Endothelial cell of umbilical vein (primary cell): ENCODE data around the gene SLC9A9. TPM values are rescaled to one million over a fixed set of nuclear protein-coding genes. Genes with fewer than 3 reads are reported as not detected.

Experiments
- BruUV-seq: library from RNA; stranded (reverse); fragments of 400-500 nt; replicated peaks from 2 replicates; lab custom pipeline; 2021; lab: Mats Ljungman, UMichigan
- CTCF ChIA-PET: fragments of 300-600, 350-600 bp; sonication (Branson Sonifier 250); formaldehyde crosslinking; loops from one replicate; lab custom pipeline; 2021; ENCODE audit warnings: antibody characterized with exemption, inconsistent platforms; lab: Charles Lee
- POLR2A ChIA-PET: fragments of 300-600, 350-600 bp; sonication (Branson Sonifier 250); formaldehyde crosslinking; loops from one replicate; lab custom pipeline; 2021; ENCODE audit warnings: antibody characterized with exemption, inconsistent platforms; lab: Charles Lee
- DNase-seq: peaks from one replicate; pipeline ENCODE4 v3.0.0-alpha.2; 2011; ENCODE audit warnings: low read depth, low spot score
- FAIRE-seq: peaks from 2 replicates; lab custom pipeline; 2011; peaks lifted over from hg19 to GRCh38; lab: Jason Lieb, UNC
- H2AFZ ChIP-seq: 2 replicates; pipeline ENCODE4 v1.6.0; 2012; ENCODE audit warnings: low read depth, low read length, control low read depth, inconsistent platforms
- H3K27ac ChIP-seq: 2 replicates; pipeline ENCODE4 v1.5.1; 2011; ENCODE audit warnings: low read depth, mild to moderate bottlenecking, control low read depth, low read length, moderate library complexity; ENCODE audit not compliant: insufficient read depth
- H3K27me3 ChIP-seq, 2 experiments: 2 replicates each; pipeline versions ENCODE4 v1.6.0 to v1.6.1; 2011; ENCODE audit warnings: low read length in 2 of 2, mixed read lengths in 1 of 2; ENCODE audit not compliant: control insufficient read depth in 2 of 2, insufficient read depth in 2 of 2
- H3K36me3 ChIP-seq, 2 experiments: 2 replicates in 1 of 2; 3 replicates in 1 of 2; pipeline ENCODE4 v1.5.1; 2011; ENCODE audit warnings: low read length in 2 of 2, mild to moderate bottlenecking in 1 of 2, moderate library complexity in 1 of 2; ENCODE audit not compliant: control insufficient read depth in 2 of 2, insufficient read depth in 2 of 2; ENCODE audit errors: extremely low read depth in 1 of 2
- H3K4me1 ChIP-seq: 3 replicates; pipeline ENCODE4 v1.5.1; 2011; ENCODE audit warnings: mild to moderate bottlenecking, low read length; ENCODE audit not compliant: control insufficient read depth, insufficient read depth; ENCODE audit errors: extremely low read depth
- H3K4me2 ChIP-seq: 2 replicates; pipeline ENCODE4 v1.6.1; 2011; ENCODE audit warnings: low read length, control low read depth, mixed read lengths; ENCODE audit not compliant: insufficient read depth
- H3K4me3 ChIP-seq, 3 experiments: fragments of 200-600 bp in 1 of 3; sonication (generic), shearing (Covaris generic) in 1 of 3; replicated peaks in 1 of 3; 2 replicates each; pipeline ENCODE4 v1.5.1; 2011 to 2016; ENCODE audit warnings: control low read depth in 3 of 3, low read length in 3 of 3, mild to moderate bottlenecking in 2 of 3, inconsistent platforms in 1 of 3, low read depth in 1 of 3, moderate library complexity in 1 of 3; ENCODE audit not compliant: insufficient read depth in 1 of 3
- H3K79me2 ChIP-seq: 2 replicates; pipeline ENCODE4 v1.6.0; 2012; ENCODE audit warnings: low read length, inconsistent platforms; ENCODE audit not compliant: control insufficient read depth, insufficient read depth
- H3K9ac ChIP-seq: replicated peaks from 2 replicates; pipeline ENCODE3; 2011; ENCODE audit warnings: low read length, control low read depth; ENCODE audit not compliant: insufficient read depth; ENCODE audit errors: extremely low read depth
- H3K9me1 ChIP-seq: replicated peaks from 3 replicates; pipeline ENCODE4 v1.6.0; 2011; ENCODE audit warnings: mild to moderate bottlenecking, low read length; ENCODE audit not compliant: control insufficient read depth, insufficient read depth; ENCODE audit errors: extremely low read depth
- H3K9me3 ChIP-seq: replicated peaks from 2 replicates; pipeline ENCODE4 v1.5.1; 2012; ENCODE audit warnings: low read length, inconsistent platforms; ENCODE audit not compliant: control insufficient read depth, insufficient read depth
- H4K20me1 ChIP-seq: replicated peaks from 2 replicates; pipeline ENCODE3; 2011; ENCODE audit warnings: mild to moderate bottlenecking, low read length; ENCODE audit not compliant: control insufficient read depth, insufficient read depth; ENCODE audit errors: extremely low read depth
- EZH2 ChIP-seq: IDR thresholded peaks from 2 replicates; pipeline ENCODE4 v1.6.1; 2012; ENCODE audit warnings: borderline replicate concordance, low read depth, mild to moderate bottlenecking, moderate library complexity, low read length, inconsistent platforms; ENCODE audit not compliant: severe bottlenecking
- FOS ChIP-seq: IDR thresholded peaks from 2 replicates; pipeline ENCODE4 v1.6.1; 2011; ENCODE audit warnings: mild to moderate bottlenecking, low read length, moderate library complexity, borderline replicate concordance; ENCODE audit not compliant: insufficient read depth
- GATA2 ChIP-seq: IDR thresholded peaks from 2 replicates; pipeline ENCODE4 v1.7.0; 2011; ENCODE audit warnings: low read depth, mild to moderate bottlenecking, moderate library complexity, mixed read lengths, low read length; ENCODE audit not compliant: insufficient read length, insufficient read depth
- JUN ChIP-seq: IDR thresholded peaks from 2 replicates; pipeline ENCODE4 v1.6.1; 2011; ENCODE audit warnings: borderline replicate concordance, low read depth; ENCODE audit not compliant: insufficient read length, insufficient read depth
- MYC ChIP-seq: IDR thresholded peaks from one replicate; pipeline ENCODE4 v1.6.1; 2011; ENCODE audit warnings: mild to moderate bottlenecking, low read depth, low read length
- POLR2A ChIP-seq: IDR thresholded peaks from 2 replicates; pipeline ENCODE4 v1.6.1; 2012; ENCODE audit warnings: low read depth, mild to moderate bottlenecking, control low read depth, low read length
- POLR2AphosphoS5 ChIP-seq: IDR thresholded peaks from 2 replicates; pipeline ENCODE4 v1.6.1; 2012; ENCODE audit warnings: low read depth, mild to moderate bottlenecking, control low read depth, low read length, moderate library complexity; ENCODE audit not compliant: insufficient read depth
- dilution Hi-C: fragments of 300-500 bp; cut with MboI; formaldehyde crosslinking; loops from one replicate; pipeline ENCODE4 v1.15.0; 2019; ENCODE audit warnings: low sequenced_read_pairs; ENCODE audit not compliant: extremely low pct_ligation_motif_present
- intact Hi-C: fragments of 100-400 bp; cut with micrococcal nuclease; formaldehyde crosslinking; loops from one replicate; pipeline ENCODE4 v1.10.0; 2022
- polyA plus RNA-seq, 4 experiments: library from polyadenylated mRNA; depleted of rRNA in 3 of 4; stranded (reverse) in 3 of 4; unstranded in 1 of 4; fragments of >200 nt; gene quantifications; 2 replicates each; pipeline versions ENCODE4 v1.2.1 to v1.2.3, GENCODE V29; 2011 to 2012; ENCODE audit warnings: missing spikeins in 1 of 4
- total RNA-seq: library from RNA; stranded (reverse); gene quantifications from 2 replicates; pipeline ENCODE4 v1.2.3, GENCODE V29; 2021
- TF ChIP-seq, protein P1 (sequence below), 2 donors: IDR thresholded peaks; 1 replicate in 1 of 2; 2 replicates in 1 of 2; pipeline ENCODE4 v1.5.1; 2011; ENCODE audit warnings: low read length in 2 of 2, mild to moderate bottlenecking in 2 of 2, moderate library complexity in 2 of 2, control low read depth in 1 of 2, inconsistent platforms in 1 of 2, low read depth in 1 of 2; ENCODE audit not compliant: insufficient read depth in 1 of 2; ENCODE audit errors: extremely low read depth in 1 of 2
- TF ChIP-seq, protein P2 (sequence below): IDR thresholded peaks from 2 replicates; pipeline ENCODE4 v1.6.1; 2011; ENCODE audit not compliant: insufficient read depth, insufficient read length

SLC9A9 gene
- total and polyA plus RNA-seq, 2 donors (not counting 3 experiments of a cell fraction or from before 2014, with no cell fraction given) = 1.5 to 1.8 TPM

DNA sequence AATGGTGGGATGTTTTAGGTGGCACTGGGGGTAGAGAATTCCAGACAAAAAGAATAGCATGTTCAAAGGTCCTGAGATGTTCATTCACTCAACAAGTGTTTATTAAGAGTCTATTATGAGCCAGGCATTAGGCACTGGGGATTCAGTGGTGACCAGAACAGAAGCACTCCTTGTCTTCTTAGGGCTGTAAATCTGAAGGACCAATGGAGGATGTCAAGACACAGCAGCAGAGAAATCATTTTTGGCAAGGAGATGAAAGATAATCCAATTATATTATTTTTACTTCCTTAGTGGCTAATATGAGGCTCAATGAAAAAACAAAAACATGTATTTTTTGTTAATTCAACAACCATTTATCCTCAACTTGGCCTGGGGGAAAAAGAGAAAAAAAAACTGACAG, 218.5 kb downstream of the SLC9A9 start:
- no peaks in the 10 kb centered on the region for H3K4me1 ChIP-seq
- DNase-seq = no peak
- no peaks in the 10 kb centered on the region for H3K79me2 ChIP-seq
- H3K27me3 ChIP-seq = no peaks in the 10 kb centered on the region
- H4K20me1 ChIP-seq = no peaks in the 10 kb centered on the region
- H2AFZ ChIP-seq = no peak overlapping the region
- H3K36me3 ChIP-seq = no peaks in the 10 kb centered on the region
- H3K9me1 ChIP-seq = no peaks in the 10 kb centered on the region
- no peaks in the 10 kb centered on the region for H3K9me3 ChIP-seq
- H3K9ac ChIP-seq = no peak overlapping the region
- no TSS peak for BruUV-seq
- no peak for FAIRE-seq
- intact Hi-C loops (no loop called here), dilution Hi-C loops (no loop called here)
- no peak overlapping the region for H3K27ac ChIP-seq
- CTCF ChIA-PET = interaction anchor here (0.7 kb wide), 1 partner anchor 44 kb away, joined by 4 read pairs; no protein-coding TSS in a partner anchor
- TF ChIP-seq, protein P1, sequence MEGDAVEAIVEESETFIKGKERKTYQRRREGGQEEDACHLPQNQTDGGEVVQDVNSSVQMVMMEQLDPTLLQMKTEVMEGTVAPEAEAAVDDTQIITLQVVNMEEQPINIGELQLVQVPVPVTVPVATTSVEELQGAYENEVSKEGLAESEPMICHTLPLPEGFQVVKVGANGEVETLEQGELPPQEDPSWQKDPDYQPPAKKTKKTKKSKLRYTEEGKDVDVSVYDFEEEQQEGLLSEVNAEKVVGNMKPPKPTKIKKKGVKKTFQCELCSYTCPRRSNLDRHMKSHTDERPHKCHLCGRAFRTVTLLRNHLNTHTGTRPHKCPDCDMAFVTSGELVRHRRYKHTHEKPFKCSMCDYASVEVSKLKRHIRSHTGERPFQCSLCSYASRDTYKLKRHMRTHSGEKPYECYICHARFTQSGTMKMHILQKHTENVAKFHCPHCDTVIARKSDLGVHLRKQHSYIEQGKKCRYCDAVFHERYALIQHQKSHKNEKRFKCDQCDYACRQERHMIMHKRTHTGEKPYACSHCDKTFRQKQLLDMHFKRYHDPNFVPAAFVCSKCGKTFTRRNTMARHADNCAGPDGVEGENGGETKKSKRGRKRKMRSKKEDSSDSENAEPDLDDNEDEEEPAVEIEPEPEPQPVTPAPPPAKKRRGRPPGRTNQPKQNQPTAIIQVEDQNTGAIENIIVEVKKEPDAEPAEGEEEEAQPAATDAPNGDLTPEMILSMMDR (IDR thresholded peaks at IDR 0.05; ENCODE audit: extremely low read depth in 1 of 2, insufficient read depth in 1 of 2, low read depth in 1 of 2, low read length in 2 of 2) = no peak
- TF ChIP-seq POLR2A = no peak
- no peak overlapping the region for H3K4me3 ChIP-seq
- POLR2A ChIA-PET = no interaction called here
- no peak overlapping the region for H3K4me2 ChIP-seq

- CTCF ChIA-PET = interaction anchor here (0.7 kb wide), 1 partner anchor 45 kb away, joined by 4 read pairs; no protein-coding TSS in a partner anchor
- Histone ChIP-seq H3K9ac (no peak overlapping the region), H3K36me3 (no peaks in the 10 kb centered on the region), H3K9me3 (no peaks in the 10 kb centered on the region), H3K4me2 (no peak overlapping the region), H3K4me1 (no peaks in the 10 kb centered on the region), H3K9me1 (no peaks in the 10 kb centered on the region), H3K27ac (no peak overlapping the region), H2AFZ (no peak overlapping the region), H3K4me3 (no peak overlapping the region), H4K20me1 (no peaks in the 10 kb centered on the region), H3K79me2 (no peaks in the 10 kb centered on the region), H3K27me3 (no peaks in the 10 kb centered on the region)
- POLR2A ChIA-PET = no interaction called here
- no TSS peak for BruUV-seq
- DNase-seq (no peak), FAIRE-seq (no peak)
- TF ChIP-seq JUN (no peak), POLR2AphosphoS5 (no peak), GATA2 (no peak), FOS (no peak), EZH2 (no peak), POLR2A (no peak), MYC (no peak)
- TF ChIP-seq, protein P1 (IDR thresholded peaks at IDR 0.05; ENCODE audit: extremely low read depth in 1 of 2, insufficient read depth in 1 of 2, low read depth in 1 of 2, low read length in 2 of 2) = no peak
- TF ChIP-seq, protein P2, sequence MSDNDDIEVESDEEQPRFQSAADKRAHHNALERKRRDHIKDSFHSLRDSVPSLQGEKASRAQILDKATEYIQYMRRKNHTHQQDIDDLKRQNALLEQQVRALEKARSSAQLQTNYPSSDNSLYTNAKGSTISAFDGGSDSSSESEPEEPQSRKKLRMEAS = no peak
- intact Hi-C loops = no loop called here
- dilution Hi-C loops = no loop called here
Measured at GRCh38 chr3:143628971-143629370, 219.3 kb downstream of the SLC9A9 start.
